Measurements from ENCODE around the gene NMRK2.

NMRK2 gene

GRCh38 chr19:3914199-3914598 is 18.7 kb upstream of the NMRK2 start:
- TF ChIP-seq, protein P1, sequence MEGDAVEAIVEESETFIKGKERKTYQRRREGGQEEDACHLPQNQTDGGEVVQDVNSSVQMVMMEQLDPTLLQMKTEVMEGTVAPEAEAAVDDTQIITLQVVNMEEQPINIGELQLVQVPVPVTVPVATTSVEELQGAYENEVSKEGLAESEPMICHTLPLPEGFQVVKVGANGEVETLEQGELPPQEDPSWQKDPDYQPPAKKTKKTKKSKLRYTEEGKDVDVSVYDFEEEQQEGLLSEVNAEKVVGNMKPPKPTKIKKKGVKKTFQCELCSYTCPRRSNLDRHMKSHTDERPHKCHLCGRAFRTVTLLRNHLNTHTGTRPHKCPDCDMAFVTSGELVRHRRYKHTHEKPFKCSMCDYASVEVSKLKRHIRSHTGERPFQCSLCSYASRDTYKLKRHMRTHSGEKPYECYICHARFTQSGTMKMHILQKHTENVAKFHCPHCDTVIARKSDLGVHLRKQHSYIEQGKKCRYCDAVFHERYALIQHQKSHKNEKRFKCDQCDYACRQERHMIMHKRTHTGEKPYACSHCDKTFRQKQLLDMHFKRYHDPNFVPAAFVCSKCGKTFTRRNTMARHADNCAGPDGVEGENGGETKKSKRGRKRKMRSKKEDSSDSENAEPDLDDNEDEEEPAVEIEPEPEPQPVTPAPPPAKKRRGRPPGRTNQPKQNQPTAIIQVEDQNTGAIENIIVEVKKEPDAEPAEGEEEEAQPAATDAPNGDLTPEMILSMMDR (IDR thresholded peaks at IDR 0.05; ENCODE audit: low read depth, low read length, missing control alignments): no peak
- no peak for DNase-seq (ENCODE audit: extremely low read depth, low read depth)
- no peak overlapping the region for H3K4me3 ChIP-seq (replicated peaks; ENCODE audit: low read depth, low read length)

GRCh38 chr19:3916033-3916432 is 16.8 kb upstream of the NMRK2 start:
- no peak for DNase-seq (ENCODE audit: extremely low read depth, low read depth)
- TF ChIP-seq, protein P1 (IDR thresholded peaks at IDR 0.05; ENCODE audit: low read depth, low read length, missing control alignments): no peak
- H3K4me3 ChIP-seq (replicated peaks; ENCODE audit: low read depth, low read length): no peak overlapping the region

DNA sequence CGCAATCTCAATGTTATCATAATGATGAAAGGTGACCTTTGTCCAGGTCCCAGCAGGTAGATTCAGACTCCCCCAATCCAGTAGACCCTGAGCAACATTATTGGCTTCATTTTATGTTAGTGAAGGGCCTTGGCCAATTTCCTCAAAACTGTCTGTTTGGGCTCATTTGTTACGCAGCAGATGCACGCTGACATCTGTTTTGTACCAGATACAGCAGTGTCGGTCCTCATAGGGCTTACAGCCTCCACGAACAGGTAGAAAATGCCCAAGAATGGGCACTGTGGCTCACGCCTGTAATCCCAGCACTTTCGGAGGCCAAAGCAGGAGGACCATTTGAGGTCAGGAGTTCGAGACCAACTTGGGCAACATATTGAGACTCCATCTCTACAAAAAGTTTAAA is 13.1 kb upstream of the NMRK2 start:
- no peak for DNase-seq (ENCODE audit: extremely low read depth, low read depth)
- TF ChIP-seq, protein P1 (IDR thresholded peaks at IDR 0.05; ENCODE audit: low read depth, low read length, missing control alignments): no peak
- H3K4me3 ChIP-seq (replicated peaks; ENCODE audit: low read depth, low read length): no peak overlapping the region

DNA sequence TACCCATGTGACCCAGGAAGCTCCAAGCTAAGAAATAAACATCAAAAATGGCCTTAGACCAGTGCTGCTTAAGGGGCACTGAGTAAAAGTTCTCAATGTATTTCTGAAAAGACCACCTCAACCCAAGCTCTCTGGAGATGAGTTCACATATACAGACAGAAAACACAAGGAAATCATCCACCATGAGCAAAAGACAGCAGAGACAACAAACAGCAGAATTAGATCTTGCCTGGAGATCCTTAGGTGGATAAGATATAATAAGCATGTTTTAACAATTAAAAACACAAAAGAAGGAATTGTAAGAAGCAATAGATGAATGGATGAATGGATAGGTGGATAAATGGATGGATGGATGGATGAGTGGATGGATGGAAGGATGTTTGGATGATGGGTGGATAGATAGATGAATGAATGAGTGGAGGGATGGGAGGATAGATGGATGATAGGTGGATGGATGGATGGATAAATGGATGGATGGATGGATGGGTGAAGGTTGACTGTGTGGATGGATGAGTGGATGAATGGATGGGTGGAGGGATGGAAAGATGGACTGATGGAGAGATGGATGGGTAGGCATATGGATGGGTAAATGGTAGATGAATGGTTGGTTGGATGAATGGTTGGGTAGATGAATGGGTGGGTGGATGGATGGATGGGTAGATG is 9.6 kb upstream of the NMRK2 start:
- no peak for DNase-seq (ENCODE audit: extremely low read depth, low read depth)

GRCh38 chr19:3923912-3924311 is 9.0 kb upstream of the NMRK2 start:
- no peak for DNase-seq (ENCODE audit: extremely low read depth, low read depth)
- no peak overlapping the region for H3K4me3 ChIP-seq (replicated peaks; ENCODE audit: low read depth, low read length)
- TF ChIP-seq, protein P1 (IDR thresholded peaks at IDR 0.05; ENCODE audit: low read depth, low read length, missing control alignments): no peak

More for the DNA sequence above, 9.6 kb upstream of the NMRK2 start:
- H3K4me3 ChIP-seq (replicated peaks; ENCODE audit: low read depth, low read length): no peak overlapping the region
- TF ChIP-seq, protein P1 (IDR thresholded peaks at IDR 0.05; ENCODE audit: low read depth, low read length, missing control alignments): no peak

- no peak for DNase-seq (ENCODE audit: extremely low read depth, low read depth)
- H3K4me3 ChIP-seq (replicated peaks; ENCODE audit: low read depth, low read length): no peak overlapping the region
- TF ChIP-seq, protein P1 (IDR thresholded peaks at IDR 0.05; ENCODE audit: low read depth, low read length, missing control alignments): no peak
These were observed 1.8 kb upstream of the NMRK2 start for GRCh38 chr19:3931041-3931440.

Measured in HFF-Myc (cell line).